DMS79 treated with DMSO at 0.1 percent for 48 hours (cell line): Measurements from ENCODE around the gene USP25.

ENCODE experiments used
- DNase-seq: peaks from one replicate; lab custom pipeline; 2025; lab: John Stamatoyannopoulos, UW

USP25 gene

DNA sequence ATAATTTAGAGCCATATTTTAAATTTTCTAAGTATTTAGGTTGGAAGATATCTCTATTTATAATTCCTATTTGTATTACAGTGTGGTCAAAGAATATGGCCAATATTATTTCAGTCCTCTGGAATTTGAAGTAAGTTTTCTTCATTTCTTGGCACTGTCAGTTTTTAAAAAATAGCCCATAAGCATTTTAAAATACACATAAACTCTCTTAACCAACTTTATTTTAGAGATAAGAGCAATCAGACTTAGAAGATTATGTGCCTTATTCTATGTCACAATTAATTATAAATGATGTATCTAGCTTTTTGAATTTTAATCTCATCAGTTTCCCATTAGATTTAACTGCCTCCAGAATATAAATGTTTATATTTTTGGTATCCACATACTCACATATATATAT lies 130.8 kb downstream of the USP25 start:
- DNase-seq, result no peak

DNA sequence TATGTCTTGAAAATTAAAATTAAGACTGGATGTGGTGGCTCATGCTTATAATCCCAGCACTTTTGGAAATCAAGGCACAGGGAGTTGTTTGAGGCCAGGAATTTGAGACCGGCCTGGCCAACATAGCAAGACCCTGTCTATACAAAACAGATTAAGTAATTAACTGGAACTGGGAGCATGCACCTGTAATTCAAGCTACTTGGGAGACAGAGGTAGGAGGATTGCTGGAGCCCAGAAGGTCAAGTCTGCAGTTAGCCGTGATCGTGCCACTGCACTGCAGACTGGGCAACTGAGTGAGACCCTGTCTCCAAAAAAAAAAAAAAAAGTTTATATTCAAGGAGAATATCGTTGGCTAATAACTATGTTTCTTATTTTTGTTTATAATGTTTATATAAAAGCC lies 139.2 kb downstream of the USP25 start:
- no peak for DNase-seq

DNA sequence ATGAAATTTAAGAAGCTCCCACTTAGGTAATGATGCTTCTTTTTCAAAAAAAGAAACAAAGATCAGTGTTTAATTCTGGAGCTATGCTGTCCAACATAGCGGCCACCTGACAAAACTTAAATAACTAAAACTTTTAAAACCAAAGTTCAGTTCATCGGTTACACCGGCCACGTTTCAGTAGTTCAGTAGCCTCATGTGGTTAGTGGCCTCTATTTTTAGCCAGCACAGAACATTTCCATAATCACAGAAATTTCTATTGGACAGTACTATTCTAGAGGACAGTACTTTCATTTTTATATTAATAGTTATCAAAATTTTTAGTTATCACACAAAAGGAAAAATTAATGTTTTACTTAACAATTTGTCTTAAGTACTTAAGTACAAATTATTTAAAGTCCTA lies 141.0 kb downstream of the USP25 start:
- DNase-seq, result no peak

DNA sequence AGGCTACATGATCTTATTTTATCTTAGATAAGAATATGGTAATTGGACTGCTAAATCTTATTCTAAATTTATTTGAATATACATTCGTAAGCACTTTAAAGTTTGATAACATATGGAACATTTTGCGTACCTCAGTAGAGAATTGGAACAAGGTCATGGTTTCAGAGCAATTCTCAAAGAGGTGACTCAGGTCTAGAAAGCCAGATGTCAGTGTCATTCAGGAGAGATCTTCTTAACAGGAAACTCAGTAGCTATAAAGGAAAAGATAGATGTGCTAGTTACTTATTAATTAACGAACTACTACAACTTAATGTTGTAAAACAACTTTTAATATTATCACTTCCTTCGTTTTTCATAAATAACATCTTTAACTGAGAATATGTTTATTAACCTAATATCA lies 142.5 kb downstream of the USP25 start:
- DNase-seq, result no peak

DNA sequence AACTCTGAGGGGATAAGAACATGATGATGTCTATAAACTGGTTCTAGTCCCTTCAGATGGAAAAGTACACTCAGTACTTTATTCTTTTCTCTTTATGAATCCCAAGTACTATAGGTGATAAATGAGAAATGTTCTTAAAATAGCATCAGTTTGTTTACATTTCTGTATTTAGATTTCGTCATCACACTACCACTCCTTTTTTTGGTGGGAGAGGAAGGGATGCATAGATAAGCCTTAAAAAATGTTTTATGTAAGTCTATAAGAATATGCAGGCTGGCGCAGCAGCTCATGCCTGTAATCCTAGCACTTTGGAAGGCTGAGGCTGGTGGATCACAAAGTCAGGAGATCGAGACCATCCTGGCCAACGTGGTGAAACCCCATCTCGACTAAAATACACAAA lies 144.8 kb downstream of the USP25 start:
- no peak for DNase-seq

DNA sequence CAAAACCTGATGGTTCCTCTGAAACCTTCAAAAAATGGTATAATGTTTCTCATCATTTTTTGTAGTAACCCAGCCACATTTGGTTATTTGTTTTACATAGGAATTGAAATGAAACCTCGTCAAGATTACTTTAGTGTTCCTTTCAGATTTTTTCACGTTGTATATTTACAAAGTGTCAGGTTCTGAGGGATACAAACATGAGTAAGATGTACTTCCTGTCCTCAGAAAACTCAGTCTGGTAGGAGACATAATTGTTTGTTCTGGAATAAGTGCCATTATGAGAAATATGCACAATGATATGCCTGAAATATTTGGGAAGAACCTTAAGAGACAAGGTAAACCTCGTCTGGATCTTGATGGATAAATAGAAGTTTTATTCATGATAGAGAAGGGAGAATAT lies 145.5 kb downstream of the USP25 start:
- no peak for DNase-seq

DNA sequence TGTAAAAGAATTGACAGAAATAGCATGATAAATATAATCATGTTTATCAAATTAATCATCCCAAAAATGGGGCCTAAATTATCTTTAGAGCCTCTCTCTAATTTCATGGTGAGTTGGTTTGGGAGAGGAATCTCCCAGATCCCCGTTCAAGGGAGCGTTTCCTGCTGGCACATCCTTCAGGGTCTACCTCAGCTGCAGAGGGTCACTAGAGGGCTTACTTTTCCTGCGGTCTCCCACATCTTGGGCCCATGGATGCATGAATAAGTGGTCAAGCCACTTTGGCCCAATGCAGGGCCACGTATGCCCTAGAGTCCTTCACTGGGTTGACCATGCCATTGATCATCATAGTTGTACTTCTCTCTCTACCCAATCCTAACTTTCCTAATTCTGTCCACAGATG lies 164.1 kb downstream of the USP25 start:
- no peak for DNase-seq

DNA sequence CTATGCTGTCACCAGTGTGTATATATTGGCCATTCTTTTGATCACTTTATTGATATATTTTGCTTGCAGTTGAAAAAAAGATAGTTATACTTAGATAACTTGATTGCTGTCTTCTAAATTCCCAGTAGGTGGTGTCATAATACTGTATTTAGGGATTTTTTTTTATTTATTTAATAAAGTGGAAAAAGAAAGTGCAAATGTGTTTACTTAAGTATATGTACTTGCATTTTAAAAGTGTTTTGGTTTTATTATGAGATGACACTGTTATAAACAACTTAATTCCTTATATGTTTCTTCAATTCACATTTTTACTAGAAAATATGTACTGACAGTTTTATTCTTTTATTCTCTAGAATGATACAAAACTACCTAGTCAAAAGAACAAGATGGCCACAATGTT lies 164.8 kb downstream of the USP25 start:
- DNase-seq, result peak; percentile 28

DNA sequence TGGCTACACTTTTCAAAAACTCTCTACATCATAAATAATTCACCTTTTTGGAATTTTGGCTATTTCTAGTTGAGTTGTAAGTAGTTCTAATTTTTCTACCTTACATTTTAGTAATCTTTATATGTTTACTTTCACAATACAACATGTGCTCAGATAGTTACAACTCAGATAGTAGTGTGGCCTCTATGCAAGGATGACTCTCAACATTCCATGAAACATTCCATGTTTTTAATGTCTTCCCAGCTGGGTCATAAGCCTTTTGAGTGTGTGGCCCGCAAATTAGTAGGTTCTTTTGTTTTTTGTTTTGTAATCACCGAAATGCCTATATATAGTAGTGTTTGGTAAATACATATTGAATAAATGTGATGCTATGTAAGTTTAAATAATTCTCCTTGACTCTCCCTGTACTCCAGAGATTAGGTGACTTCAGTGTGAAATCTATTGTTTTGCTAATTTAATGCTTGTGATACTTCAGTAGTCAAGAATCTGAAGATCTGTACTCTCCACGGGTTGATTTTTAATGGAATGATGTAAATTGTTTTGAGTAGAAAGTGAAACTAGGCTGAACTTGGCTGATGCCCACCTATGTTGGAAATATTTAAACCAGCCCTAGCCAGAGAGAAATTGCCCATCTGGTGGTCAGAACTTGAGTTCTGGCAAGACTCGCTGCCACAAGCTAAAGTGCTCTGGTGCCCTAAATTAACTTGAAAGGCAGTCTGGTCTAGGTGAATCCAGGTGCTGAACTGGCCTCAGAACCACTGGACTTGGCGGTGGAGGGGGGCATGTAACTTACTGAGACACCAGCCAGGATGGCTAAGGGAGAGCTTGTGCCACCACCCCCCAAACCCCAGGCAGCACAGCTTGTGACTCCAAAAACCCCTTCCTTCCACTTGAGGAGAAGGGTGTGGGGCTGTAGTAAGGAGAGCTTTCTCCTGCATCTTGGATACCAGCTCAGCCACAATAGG lies 165.6 kb downstream of the USP25 start:
- DNase-seq, result no peak

DNA sequence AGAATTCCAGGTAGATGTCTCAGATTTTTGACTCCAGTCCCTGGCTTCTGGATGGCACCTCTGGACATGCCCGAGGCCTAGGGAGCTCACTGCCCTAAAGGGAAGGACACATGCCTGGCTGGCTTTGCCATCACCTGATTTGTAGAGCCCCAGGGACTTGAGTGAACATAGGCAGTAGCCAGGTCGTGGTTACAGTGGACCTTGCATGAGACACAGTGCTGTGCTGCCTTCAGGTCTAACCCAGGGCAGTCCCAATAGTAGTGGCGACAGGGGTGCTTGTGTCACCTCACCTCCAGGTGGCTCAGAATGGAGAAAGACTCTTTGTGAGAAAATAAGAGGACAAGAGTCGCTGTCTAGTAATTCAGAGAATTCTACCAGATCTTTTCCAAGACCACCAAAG lies 166.7 kb downstream of the USP25 start:
- no peak for DNase-seq

DNA sequence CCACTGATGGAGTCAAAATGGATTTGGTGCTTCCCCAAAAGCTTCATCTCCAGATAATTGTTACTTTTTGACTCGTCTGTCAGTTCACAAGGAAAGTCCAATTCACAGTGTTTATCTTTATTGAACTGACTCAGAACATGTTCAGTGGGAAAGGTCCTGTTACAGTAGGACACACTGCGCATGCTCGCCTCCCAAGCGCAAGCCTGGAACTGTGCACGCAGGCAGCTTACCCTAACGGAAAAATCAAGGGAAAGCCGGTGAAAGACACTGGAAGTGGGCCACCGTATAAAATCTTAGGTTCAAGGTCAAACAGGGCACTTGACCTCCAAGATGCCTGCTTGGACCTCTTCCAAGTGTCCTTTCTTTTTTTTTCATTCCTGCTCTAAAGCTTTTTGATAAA lies 174.6 kb downstream of the USP25 start:
- no peak for DNase-seq

DNA sequence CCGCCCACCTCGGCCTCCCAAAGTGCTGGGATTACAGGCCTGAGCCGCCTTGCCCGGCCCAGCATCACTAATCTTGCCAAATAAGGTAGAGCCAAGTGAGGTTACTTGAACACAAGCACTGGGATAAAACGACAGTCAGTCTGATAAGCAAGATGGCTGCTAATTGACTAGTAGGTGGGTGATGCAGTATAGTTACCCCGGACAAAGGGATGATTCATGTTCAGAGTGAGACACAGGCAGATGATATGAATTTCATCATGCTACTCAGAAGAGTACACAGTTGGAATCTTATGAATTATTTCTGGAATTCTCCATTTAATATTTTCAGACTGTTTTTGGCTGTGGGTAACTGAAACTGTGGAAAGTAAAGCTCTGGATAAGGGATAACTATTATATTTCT lies 178.4 kb downstream of the USP25 start:
- no peak for DNase-seq

DNA sequence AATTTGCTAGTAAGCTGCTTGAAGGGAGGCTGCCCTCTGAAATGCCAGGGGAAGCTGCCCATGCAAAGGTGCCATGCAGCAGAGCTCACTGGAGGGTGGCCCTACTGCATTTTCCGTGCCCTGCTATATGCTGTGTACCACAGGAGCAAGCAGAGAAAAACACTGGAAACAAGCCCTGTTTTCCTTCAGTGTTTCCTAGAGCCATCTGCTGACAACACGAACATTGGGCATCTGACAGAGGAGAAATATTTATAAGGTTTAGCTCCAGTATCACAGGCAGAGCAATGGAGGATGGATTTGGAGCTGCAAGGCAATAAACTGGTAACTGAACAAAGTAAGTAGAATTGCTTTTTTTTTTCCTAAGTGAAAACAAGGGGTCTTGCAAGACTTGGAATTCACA lies 198.4 kb downstream of the USP25 start:
- DNase-seq, result no peak

DNA sequence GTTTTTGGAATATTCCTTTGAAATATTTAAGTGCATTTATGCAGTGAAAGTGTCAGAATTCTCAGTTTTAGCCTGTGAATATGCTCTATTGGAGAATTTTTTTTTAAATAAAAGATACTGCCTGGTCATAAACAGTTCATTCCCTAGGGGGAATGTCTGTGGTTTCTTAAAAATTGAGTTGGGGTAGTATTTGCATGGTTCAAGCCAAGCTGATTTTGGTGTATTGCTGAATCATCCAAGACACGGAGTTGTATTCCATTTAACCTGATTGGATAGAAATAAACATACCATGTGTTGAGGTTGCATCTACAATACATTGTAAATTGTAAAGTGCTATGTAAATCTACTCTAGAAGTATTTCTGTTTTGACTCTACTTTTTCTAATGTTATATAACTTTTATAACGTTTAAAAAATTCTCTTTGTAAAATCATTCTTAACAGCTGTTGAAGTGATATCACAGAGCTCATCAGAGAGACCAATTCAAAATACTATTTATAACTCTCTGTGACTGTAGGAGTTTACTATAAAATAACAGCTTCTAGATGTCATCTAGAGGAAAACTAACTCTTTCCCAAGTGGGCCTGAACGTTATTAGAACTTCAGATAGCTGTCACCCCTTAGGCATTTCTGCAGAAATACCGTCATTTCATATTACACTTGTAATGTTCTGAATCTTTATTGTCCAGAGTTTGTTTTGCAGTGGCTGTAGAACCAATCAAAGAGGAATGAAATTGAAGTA lies 199.1 kb downstream of the USP25 start:
- no peak for DNase-seq

DNA sequence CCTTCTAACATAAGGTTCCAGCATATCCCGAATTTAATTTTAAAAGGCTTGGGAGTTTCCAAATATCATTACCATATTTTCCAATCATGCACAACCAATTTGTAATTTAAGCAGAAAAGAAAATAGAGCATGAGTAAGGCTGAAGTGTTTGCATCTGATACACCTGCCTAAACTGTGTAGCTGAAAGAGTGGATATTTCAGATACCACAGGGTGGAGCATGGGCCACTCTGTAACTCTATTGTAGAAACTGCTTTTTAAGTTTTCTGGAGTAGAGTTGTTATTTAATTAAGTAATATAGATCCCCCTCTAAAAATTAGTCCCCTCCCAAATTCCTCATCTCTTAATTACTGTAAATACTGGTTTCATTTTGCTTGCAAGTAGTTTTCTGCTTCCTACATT lies 199.8 kb downstream of the USP25 start:
- DNase-seq, result no peak
